HCT116 (cell line): Measurements from ENCODE around the gene MYOF. TPM values are rescaled to one million over a fixed set of nuclear protein-coding genes. Genes with fewer than 3 reads are reported as not detected.

Source experiments
- ATAC-seq: fragments of 200-7000 bp; cut with Tn5 transposase; 2 replicates; pipeline ENCODE4 v1.9.1; 2020; ENCODE audit warnings: mild to moderate bottlenecking, moderate library complexity
- BruUV-seq: library from RNA; stranded (reverse); fragments of 400-500 nt; replicated peaks from 2 replicates; lab custom pipeline; 2021; lab: Mats Ljungman, UMichigan
- CTCF ChIA-PET: fragments of 300-600 bp; sonication (Branson Sonifier 250); formaldehyde crosslinking; loops from one replicate; lab custom pipeline; 2021; ENCODE audit warnings: antibody characterized with exemption; lab: Charles Lee
- POLR2A ChIA-PET: fragments of 300-600, 350-600 bp; sonication (Branson Sonifier 250); formaldehyde crosslinking; loops from one replicate; lab custom pipeline; 2021; ENCODE audit warnings: antibody characterized with exemption; lab: Charles Lee
- RAD21 ChIA-PET, 2 experiments: fragments of 300-600 bp; sonication (Branson Sonifier 250); formaldehyde crosslinking; loops; one replicate each; lab custom pipeline; 2023; ENCODE audit warnings: low total read pairs in 2 of 2; ENCODE audit not compliant: uncharacterized antibody in 2 of 2, unreplicated experiment in 2 of 2, low non-redundant PET in 1 of 2; lab: Charles Lee
- DNase-seq: peaks from one replicate; pipeline ENCODE4 v3.0.0-alpha.2; 2010; ENCODE audit warnings: low read depth, low spot score
- H2AFZ ChIP-seq: fragments of 200-600 bp; shearing (Covaris generic), sonication (generic); 2 replicates; pipeline ENCODE4 v1.6.1; 2017; ENCODE audit warnings: low read depth, mixed run types, mixed read lengths, antibody characterized with exemption, low read length; ENCODE audit not compliant: poor library complexity, severe bottlenecking
- H3K27ac ChIP-seq: 2 replicates; pipeline ENCODE4 v1.5.1; 2012; ENCODE audit warnings: low read depth, low read length
- H3K27me3 ChIP-seq: fragments of 200-600 bp; sonication (generic); 2 replicates; pipeline ENCODE4 v1.6.1; 2016; ENCODE audit warnings: mixed run types, low read length, mixed read lengths; ENCODE audit not compliant: insufficient read depth
- H3K36me3 ChIP-seq, 2 experiments: fragments of 200-500 bp in 1 of 2; fragments of 200-600 bp in 1 of 2; sonication (Bioruptor generic) in 1 of 2; sonication (generic) in 1 of 2; 2 replicates each; pipeline versions ENCODE4 v1.5.1 to v1.6.1; 2014 to 2016; ENCODE audit warnings: low read length in 2 of 2, inconsistent platforms in 1 of 2, mixed read lengths in 1 of 2, mixed run types in 1 of 2; ENCODE audit not compliant: insufficient read depth in 2 of 2, control insufficient read depth in 1 of 2
- H3K4me1 ChIP-seq, 2 experiments: fragments of 200-600 bp in 1 of 2; sonication (generic) in 1 of 2; 2 replicates each; pipeline versions ENCODE4 v1.5.1 to v1.6.1; 2012 to 2017; ENCODE audit warnings: low read length in 2 of 2, inconsistent platforms in 1 of 2, mild to moderate bottlenecking in 1 of 2, mixed read lengths in 1 of 2, mixed run types in 1 of 2, moderate library complexity in 1 of 2; ENCODE audit not compliant: insufficient read depth in 2 of 2, control insufficient read depth in 1 of 2
- H3K4me2 ChIP-seq: fragments of 200-600 bp; sonication (generic); 2 replicates; pipeline ENCODE4 v1.6.1; 2017; ENCODE audit warnings: mixed run types, low read length, mixed read lengths
- H3K4me3 ChIP-seq, 2 experiments: fragments of 200-600 bp in 1 of 2; sonication (generic) in 1 of 2; replicated peaks in 1 of 2; 2 replicates each; pipeline ENCODE4 v1.5.1; 2011 to 2016; ENCODE audit warnings: low read length in 2 of 2, control low read depth in 1 of 2, low read depth in 1 of 2, mild to moderate bottlenecking in 1 of 2, mixed read lengths in 1 of 2, mixed run types in 1 of 2
- H3K79me2 ChIP-seq: fragments of 200-600 bp; sonication (generic); 2 replicates; pipeline ENCODE4 v1.6.1; 2017; ENCODE audit warnings: mild to moderate bottlenecking, mixed run types, low read length, moderate library complexity, mixed read lengths; ENCODE audit not compliant: insufficient read depth
- H3K9ac ChIP-seq: fragments of 200-600 bp; sonication (generic); 2 replicates; pipeline ENCODE4 v1.6.1; 2016; ENCODE audit warnings: low read length, mixed read lengths
- H3K9me2 ChIP-seq: fragments of 200-600 bp; sonication (generic), shearing (Covaris generic); 2 replicates; pipeline ENCODE4 v1.6.1; 2017; ENCODE audit warnings: mixed run types, mild to moderate bottlenecking, moderate library complexity; ENCODE audit not compliant: insufficient read depth
- H3K9me3 ChIP-seq, 2 experiments: fragments of 200-500 bp in 1 of 2; fragments of 200-600 bp in 1 of 2; sonication (Bioruptor generic) in 1 of 2; sonication (generic) in 1 of 2; 2 replicates each; pipeline ENCODE4 v1.6.1; 2014 to 2017; ENCODE audit warnings: low read length in 2 of 2, mixed read lengths in 2 of 2, inconsistent platforms in 1 of 2, low read depth in 1 of 2, mild to moderate bottlenecking in 1 of 2, mixed run types in 1 of 2, moderate library complexity in 1 of 2; ENCODE audit not compliant: control insufficient read depth in 1 of 2, insufficient read depth in 1 of 2
- H4K20me1 ChIP-seq: fragments of 200-600 bp; sonication (generic), shearing (Covaris generic); 2 replicates; pipeline ENCODE4 v1.6.1; 2017; ENCODE audit warnings: mixed run types, mild to moderate bottlenecking, moderate library complexity; ENCODE audit not compliant: insufficient read depth
- ATF3 ChIP-seq: IDR thresholded peaks from 2 replicates; pipeline ENCODE4 v1.6.1; 2012
- CBX3 ChIP-seq: IDR thresholded peaks from 2 replicates; pipeline ENCODE4 v1.6.1; 2012; ENCODE audit warnings: low read depth
- CEBPB ChIP-seq: IDR thresholded peaks from 2 replicates; pipeline ENCODE4 v1.6.1; 2012; ENCODE audit warnings: low read depth
- EGR1 ChIP-seq: IDR thresholded peaks from 2 replicates; pipeline ENCODE4 v1.6.1; 2012; ENCODE audit warnings: low read depth
- ELF1 ChIP-seq: IDR thresholded peaks from 2 replicates; pipeline ENCODE4 v1.6.1; 2012; ENCODE audit warnings: low read depth, borderline replicate concordance
- EZH2 ChIP-seq: fragments of 200-600 bp; sonication (generic); IDR thresholded peaks from 2 replicates; pipeline ENCODE4 v1.6.1; 2017; ENCODE audit warnings: antibody characterized with exemption, mixed run types
- EZH2phosphoT487 ChIP-seq: fragments of 200-600 bp; IDR thresholded peaks from 2 replicates; pipeline ENCODE4 v1.6.1; 2018; ENCODE audit warnings: antibody characterized with exemption, borderline replicate concordance
- FOSL1 ChIP-seq: IDR thresholded peaks from 2 replicates; pipeline ENCODE4 v1.6.1; 2012; ENCODE audit warnings: low read depth
- JUND ChIP-seq: IDR thresholded peaks from 2 replicates; pipeline ENCODE4 v1.6.1; 2012
- MAX ChIP-seq: IDR thresholded peaks from 2 replicates; pipeline ENCODE4 v1.6.1; 2012
- POLR2A ChIP-seq: IDR thresholded peaks from 2 replicates; pipeline ENCODE4 v1.7.0; 2011; ENCODE audit warnings: borderline replicate concordance; ENCODE audit not compliant: insufficient read depth, insufficient read length; ENCODE audit errors: extremely low read depth
- POLR2AphosphoS5 ChIP-seq: IDR thresholded peaks from 2 replicates; pipeline ENCODE4 v1.6.1; 2011; ENCODE audit warnings: mild to moderate bottlenecking, low read depth, low read length, moderate library complexity
- RAD21 ChIP-seq: IDR thresholded peaks from 2 replicates; pipeline ENCODE4 v1.6.1; 2012; ENCODE audit warnings: low read depth, mild to moderate bottlenecking
- SP1 ChIP-seq: IDR thresholded peaks from 2 replicates; pipeline ENCODE4 v1.6.1; 2012; ENCODE audit warnings: low read depth
- SRF ChIP-seq: IDR thresholded peaks from 2 replicates; pipeline ENCODE4 v1.6.1; 2012; ENCODE audit warnings: low read depth
- TCF7L2 ChIP-seq: IDR thresholded peaks from 2 replicates; pipeline ENCODE4 v1.7.0; 2011; ENCODE audit warnings: borderline replicate concordance, inconsistent platforms; ENCODE audit not compliant: insufficient read depth, insufficient read length; ENCODE audit errors: extremely low read depth
- ZFX ChIP-seq: fragments of 450-650 bp; IDR thresholded peaks from 2 replicates; pipeline ENCODE4 v1.6.1; 2017
- intact Hi-C: fragments of 100-400 bp; cut with micrococcal nuclease; formaldehyde crosslinking; loops from 2 replicates; pipeline ENCODE4 v1.10.0; 2022
- total RNA-seq: library from RNA; stranded (reverse); gene quantifications from one replicate; pipeline ENCODE4 v1.2.1, GENCODE V29; 2021; ENCODE audit not compliant: unreplicated experiment
- TF ChIP-seq, protein P1 (sequence below): IDR thresholded peaks from 2 replicates; pipeline ENCODE4 v1.6.1; 2012; ENCODE audit warnings: low read depth
- TF ChIP-seq, protein P2 (sequence below), 3 experiments: fragments of 200-600 bp in 1 of 3; sonication (generic) in 1 of 3; IDR thresholded peaks in 2 of 3; conservative IDR thresholded peaks in 1 of 3; 2 replicates each; pipeline ENCODE4 v1.5.1; 2012 to 2017; ENCODE audit warnings: low read depth in 2 of 3, low read length in 2 of 3, antibody characterized with exemption in 1 of 3, borderline replicate concordance in 1 of 3, control low read depth in 1 of 3, mild to moderate bottlenecking in 1 of 3, mixed read lengths in 1 of 3, mixed run types in 1 of 3, moderate library complexity in 1 of 3; ENCODE audit not compliant: insufficient read depth in 1 of 3
- TF ChIP-seq, protein P3 (sequence below): IDR thresholded peaks from 2 replicates; pipeline ENCODE4 v1.6.1; 2011; ENCODE audit warnings: mild to moderate bottlenecking, low read length, moderate library complexity; ENCODE audit not compliant: insufficient replicate concordance; ENCODE audit errors: extremely low read depth

Gene MYOF
- total RNA-seq, 1 experiment from 2014 or later: 250 TPM

- peaks cover 3 to 4% of the 10 kb centered on the region in 2 experiments; a peak in 2 of 4 replicates for H3K9me3 ChIP-seq
- intact Hi-C loops: no loop called here
Measured at GRCh38 chr10:93268021-93268420, 214.1 kb downstream of the MYOF start.

More at GRCh38 chr10:93268021-93268420, 214.1 kb downstream of the MYOF start:
- Histone ChIP-seq H2AFZ (no peak overlapping the region), H3K27me3 (no peaks in the 10 kb centered on the region), H3K79me2 (no peaks in the 10 kb centered on the region), H3K9ac (no peak overlapping the region), H3K36me3 (no peaks in the 10 kb centered on the region), H3K4me2 (no peak overlapping the region), H3K27ac (no peak overlapping the region), H3K9me2 (no peaks in the 10 kb centered on the region), H3K4me1 (no peaks in the 10 kb centered on the region), H3K4me3 (no peak overlapping the region), H4K20me1 (no peaks in the 10 kb centered on the region)
- ChIA-PET RAD21 (no interaction called here), CTCF (no interaction called here), POLR2A (no interaction called here)
- TF ChIP-seq, protein P1, sequence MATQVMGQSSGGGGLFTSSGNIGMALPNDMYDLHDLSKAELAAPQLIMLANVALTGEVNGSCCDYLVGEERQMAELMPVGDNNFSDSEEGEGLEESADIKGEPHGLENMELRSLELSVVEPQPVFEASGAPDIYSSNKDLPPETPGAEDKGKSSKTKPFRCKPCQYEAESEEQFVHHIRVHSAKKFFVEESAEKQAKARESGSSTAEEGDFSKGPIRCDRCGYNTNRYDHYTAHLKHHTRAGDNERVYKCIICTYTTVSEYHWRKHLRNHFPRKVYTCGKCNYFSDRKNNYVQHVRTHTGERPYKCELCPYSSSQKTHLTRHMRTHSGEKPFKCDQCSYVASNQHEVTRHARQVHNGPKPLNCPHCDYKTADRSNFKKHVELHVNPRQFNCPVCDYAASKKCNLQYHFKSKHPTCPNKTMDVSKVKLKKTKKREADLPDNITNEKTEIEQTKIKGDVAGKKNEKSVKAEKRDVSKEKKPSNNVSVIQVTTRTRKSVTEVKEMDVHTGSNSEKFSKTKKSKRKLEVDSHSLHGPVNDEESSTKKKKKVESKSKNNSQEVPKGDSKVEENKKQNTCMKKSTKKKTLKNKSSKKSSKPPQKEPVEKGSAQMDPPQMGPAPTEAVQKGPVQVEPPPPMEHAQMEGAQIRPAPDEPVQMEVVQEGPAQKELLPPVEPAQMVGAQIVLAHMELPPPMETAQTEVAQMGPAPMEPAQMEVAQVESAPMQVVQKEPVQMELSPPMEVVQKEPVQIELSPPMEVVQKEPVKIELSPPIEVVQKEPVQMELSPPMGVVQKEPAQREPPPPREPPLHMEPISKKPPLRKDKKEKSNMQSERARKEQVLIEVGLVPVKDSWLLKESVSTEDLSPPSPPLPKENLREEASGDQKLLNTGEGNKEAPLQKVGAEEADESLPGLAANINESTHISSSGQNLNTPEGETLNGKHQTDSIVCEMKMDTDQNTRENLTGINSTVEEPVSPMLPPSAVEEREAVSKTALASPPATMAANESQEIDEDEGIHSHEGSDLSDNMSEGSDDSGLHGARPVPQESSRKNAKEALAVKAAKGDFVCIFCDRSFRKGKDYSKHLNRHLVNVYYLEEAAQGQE: no peak
- no peak for TF ChIP-seq POLR2AphosphoS5
- no peak for TF ChIP-seq CEBPB
- no peak for TF ChIP-seq FOSL1
- no peak for TF ChIP-seq JUND
- TF ChIP-seq EGR1: no peak
- TF ChIP-seq, protein P2, sequence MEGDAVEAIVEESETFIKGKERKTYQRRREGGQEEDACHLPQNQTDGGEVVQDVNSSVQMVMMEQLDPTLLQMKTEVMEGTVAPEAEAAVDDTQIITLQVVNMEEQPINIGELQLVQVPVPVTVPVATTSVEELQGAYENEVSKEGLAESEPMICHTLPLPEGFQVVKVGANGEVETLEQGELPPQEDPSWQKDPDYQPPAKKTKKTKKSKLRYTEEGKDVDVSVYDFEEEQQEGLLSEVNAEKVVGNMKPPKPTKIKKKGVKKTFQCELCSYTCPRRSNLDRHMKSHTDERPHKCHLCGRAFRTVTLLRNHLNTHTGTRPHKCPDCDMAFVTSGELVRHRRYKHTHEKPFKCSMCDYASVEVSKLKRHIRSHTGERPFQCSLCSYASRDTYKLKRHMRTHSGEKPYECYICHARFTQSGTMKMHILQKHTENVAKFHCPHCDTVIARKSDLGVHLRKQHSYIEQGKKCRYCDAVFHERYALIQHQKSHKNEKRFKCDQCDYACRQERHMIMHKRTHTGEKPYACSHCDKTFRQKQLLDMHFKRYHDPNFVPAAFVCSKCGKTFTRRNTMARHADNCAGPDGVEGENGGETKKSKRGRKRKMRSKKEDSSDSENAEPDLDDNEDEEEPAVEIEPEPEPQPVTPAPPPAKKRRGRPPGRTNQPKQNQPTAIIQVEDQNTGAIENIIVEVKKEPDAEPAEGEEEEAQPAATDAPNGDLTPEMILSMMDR (IDR thresholded peaks at IDR 0.05 in 2 of 3, conservative IDR thresholded peaks at IDR 0.05 in 1 of 3; ENCODE audit: borderline replicate concordance in 1 of 3, insufficient read depth in 1 of 3, low read depth in 2 of 3, low read length in 2 of 3): no peak
- TF ChIP-seq EZH2: no peak
- TF ChIP-seq ZFX: no peak
- TF ChIP-seq ATF3: no peak
- TF ChIP-seq TCF7L2: no peak
- no peak for TF ChIP-seq SP1
- no peak for TF ChIP-seq CBX3
- no peak for TF ChIP-seq POLR2A
- no peak for TF ChIP-seq RAD21
- TF ChIP-seq EZH2phosphoT487: no peak
- TF ChIP-seq ELF1: no peak
- no peak for TF ChIP-seq SRF
- TF ChIP-seq, protein P3, sequence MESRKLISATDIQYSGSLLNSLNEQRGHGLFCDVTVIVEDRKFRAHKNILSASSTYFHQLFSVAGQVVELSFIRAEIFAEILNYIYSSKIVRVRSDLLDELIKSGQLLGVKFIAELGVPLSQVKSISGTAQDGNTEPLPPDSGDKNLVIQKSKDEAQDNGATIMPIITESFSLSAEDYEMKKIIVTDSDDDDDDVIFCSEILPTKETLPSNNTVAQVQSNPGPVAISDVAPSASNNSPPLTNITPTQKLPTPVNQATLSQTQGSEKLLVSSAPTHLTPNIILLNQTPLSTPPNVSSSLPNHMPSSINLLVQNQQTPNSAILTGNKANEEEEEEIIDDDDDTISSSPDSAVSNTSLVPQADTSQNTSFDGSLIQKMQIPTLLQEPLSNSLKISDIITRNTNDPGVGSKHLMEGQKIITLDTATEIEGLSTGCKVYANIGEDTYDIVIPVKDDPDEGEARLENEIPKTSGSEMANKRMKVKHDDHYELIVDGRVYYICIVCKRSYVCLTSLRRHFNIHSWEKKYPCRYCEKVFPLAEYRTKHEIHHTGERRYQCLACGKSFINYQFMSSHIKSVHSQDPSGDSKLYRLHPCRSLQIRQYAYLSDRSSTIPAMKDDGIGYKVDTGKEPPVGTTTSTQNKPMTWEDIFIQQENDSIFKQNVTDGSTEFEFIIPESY: no peak
- no peak for TF ChIP-seq MAX
- ATAC-seq (no peak), DNase-seq (no peak)
- no TSS peak for BruUV-seq
